HG03066 (cell line): ENCODE measurements around the gene OR6N1.

ENCODE experiments used
- ATAC-seq: cut with Tn5 transposase; IDR thresholded peaks from one replicate; pipeline ENCODE4 v1.9.1; 2021; ENCODE audit warnings: low read depth; ENCODE audit not compliant: unreplicated experiment

The OR6N1 gene

GRCh38 chr1:158754420-158754819 lies 17.6 kb downstream of the OR6N1 start, which contains the start of gene OR6K6:
TSS of gene OR6K6 (plus strand) at chr1:158754720. CDS start at chr1:158754888, 168 bp downstream.
- no peak for ATAC-seq

GRCh38 chr1:158752155-158752712 lies 19.8 kb downstream of the OR6N1 start:
- no peak for ATAC-seq

- ATAC-seq = no peak
Measured at GRCh38 chr1:158735848-158736247, 36.1 kb downstream of the OR6N1 start.

- no peak for ATAC-seq
Measured at GRCh38 chr1:158732524-158732923, 39.5 kb downstream of the OR6N1 start.

GRCh38 chr1:158731707-158732106 lies 40.3 kb downstream of the OR6N1 start:
- ATAC-seq = no peak

GRCh38 chr1:158730453-158730852 lies 41.5 kb downstream of the OR6N1 start:
- no peak for ATAC-seq

GRCh38 chr1:158728510-158729225 lies 43.3 kb downstream of the OR6N1 start:
- ATAC-seq = no peak

- no peak for ATAC-seq
Measured at GRCh38 chr1:158724442-158724841, 47.6 kb downstream of the OR6N1 start.

GRCh38 chr1:158720620-158721019 lies 51.4 kb downstream of the OR6N1 start, which contains the start of gene OR6K3:
TSS of gene OR6K3 (minus strand) at chr1:158720720. CDS start at chr1:158718115, 2,605 bp downstream.
- ATAC-seq = no peak

GRCh38 chr1:158719664-158720063 lies 52.3 kb downstream of the OR6N1 start:
- no peak for ATAC-seq

- ATAC-seq = no peak
Measured at GRCh38 chr1:158717344-158717743, 54.7 kb downstream of the OR6N1 start.

GRCh38 chr1:158716335-158716734 lies 55.7 kb downstream of the OR6N1 start:
- ATAC-seq = no peak

- ATAC-seq = no peak
Measured at GRCh38 chr1:158714754-158715153, 57.2 kb downstream of the OR6N1 start.
